Measurements from ENCODE around the gene ASB10. TPM values are rescaled to one million over a fixed set of nuclear protein-coding genes. Genes with fewer than 3 reads are reported as not detected.

ASB10 gene
- total and polyA plus RNA-seq, 2 of the 4 experiments (the other 2 are of a cell fraction) = not detected

DNA sequence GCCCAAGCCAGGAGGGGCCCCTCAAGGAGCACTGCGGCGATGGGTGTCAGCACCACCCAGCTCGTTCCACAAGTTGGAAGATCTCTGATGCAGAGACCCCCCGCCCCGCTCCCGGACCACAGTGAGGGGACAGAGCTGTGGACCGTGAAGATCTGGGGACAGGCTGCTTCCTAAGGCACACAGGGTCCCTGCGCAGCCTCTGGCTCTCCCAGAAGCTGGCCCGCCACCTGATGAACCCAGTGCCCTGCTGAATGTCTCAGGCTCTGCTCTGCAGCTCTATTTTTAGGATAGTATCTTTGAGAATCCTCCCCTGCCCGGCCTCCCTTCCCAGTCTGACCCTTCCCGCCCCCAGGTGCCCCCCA lies 49.3 kb downstream of the ASB10 start:
- H2BK5ac ChIP-seq (ENCODE audit: low read depth, low read length, poor library complexity, severe bottlenecking) = no peak overlapping the region
- 60% methylated on average over 2 of the region's 11 CpGs; no CpG with 5 or more reads in 1 of the 2 experiments for WGBS, 2 experiments (ENCODE audit: extremely low coverage in 2 of 2, insufficient read length in 1 of 2)

More for the DNA sequence above, 49.3 kb downstream of the ASB10 start:
- H3K9me1 ChIP-seq (ENCODE audit: insufficient read depth, low read length) = no peaks in the 10 kb centered on the region; the same call in 1 of the 2 replicates
- no peak overlapping the region for H4K91ac ChIP-seq (ENCODE audit: insufficient read depth, low read depth, low read length)
- dilution Hi-C loops (cut with HindIII; ENCODE audit: low sequenced_read_pairs, unreplicated experiment) (no loop called here), in situ Hi-C loops (cut with MboI; ENCODE audit: low sequenced_read_pairs) (no loop called here), intact Hi-C loops (cut with micrococcal nuclease) (no loop called here)
- no peaks in the 10 kb centered on the region for H3K27me3 ChIP-seq (ENCODE audit: control insufficient read depth, insufficient read depth, low read length)
- no TSS peak for BruUV-seq (replicated peaks)
- TF ChIP-seq, protein P1, sequence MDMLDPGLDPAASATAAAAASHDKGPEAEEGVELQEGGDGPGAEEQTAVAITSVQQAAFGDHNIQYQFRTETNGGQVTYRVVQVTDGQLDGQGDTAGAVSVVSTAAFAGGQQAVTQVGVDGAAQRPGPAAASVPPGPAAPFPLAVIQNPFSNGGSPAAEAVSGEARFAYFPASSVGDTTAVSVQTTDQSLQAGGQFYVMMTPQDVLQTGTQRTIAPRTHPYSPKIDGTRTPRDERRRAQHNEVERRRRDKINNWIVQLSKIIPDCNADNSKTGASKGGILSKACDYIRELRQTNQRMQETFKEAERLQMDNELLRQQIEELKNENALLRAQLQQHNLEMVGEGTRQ (IDR thresholded peaks at IDR 0.05; ENCODE audit: low read depth, low read length) = no peak
- TF ChIP-seq FOS (IDR thresholded peaks at IDR 0.05; ENCODE audit: low read depth, low read length) = no peak
- TF ChIP-seq MAZ (IDR thresholded peaks at IDR 0.05; ENCODE audit: borderline replicate concordance, low read depth, low read length) = no peak
- no peak for TF ChIP-seq BHLHE40 (IDR thresholded peaks at IDR 0.05; ENCODE audit: low read depth, low read length)
- TF ChIP-seq MXI1 (IDR thresholded peaks at IDR 0.05; ENCODE audit: borderline replicate concordance, low read depth, low read length) = no peak
- TF ChIP-seq CHD1 (IDR thresholded peaks at IDR 0.05; ENCODE audit: low read depth, low read length) = no peak
- no peak for TF ChIP-seq SMC3 (IDR thresholded peaks at IDR 0.05; ENCODE audit: low read depth, low read length)
- H3K4me2 ChIP-seq (ENCODE audit: low read depth, low read length) = no peak overlapping the region
- H2BK15ac ChIP-seq (ENCODE audit: low read depth, low read length) = no peak overlapping the region
- H3K4me1 ChIP-seq (ENCODE audit: control insufficient read depth, insufficient read depth, low read length) = no peaks in the 10 kb centered on the region
- H3K9me3 ChIP-seq (ENCODE audit: control insufficient read depth, insufficient read depth, low read length) = no peaks in the 10 kb centered on the region
- no peak overlapping the region for H3K4me3 ChIP-seq (ENCODE audit: insufficient read depth, low read depth, low read length)
- no peak overlapping the region for H2AK5ac ChIP-seq (ENCODE audit: low read depth, low read length)
- peaks cover 0 to 4% of the 10 kb centered on the region in 2 experiments; a peak in 2 of 4 replicates for H3K79me1 ChIP-seq (ENCODE audit: low read depth in 1 of 2, low read length in 2 of 2)
- H2AK9ac ChIP-seq (replicated peaks; ENCODE audit: low read depth, low read length, poor library complexity) = no peak overlapping the region
- CTCF ChIA-PET = no interaction called here
- no peak for DNase-seq
- H2BK120ac ChIP-seq (ENCODE audit: low read depth, low read length) = no peak overlapping the region
- no peak overlapping the region for H3K56ac ChIP-seq (ENCODE audit: extremely low read depth, insufficient read depth, low read length)
- no peak overlapping the region for H3K18ac ChIP-seq (ENCODE audit: low read depth, low read length)
- no peak overlapping the region for H3K9ac ChIP-seq (ENCODE audit: low read depth, low read length)
- ATAC-seq (ENCODE audit: low read depth) = no peak
- H3K4ac ChIP-seq (ENCODE audit: low read depth, low read length) = no peak overlapping the region
- no peak overlapping the region for H2AFZ ChIP-seq (replicated peaks; ENCODE audit: low read length, poor library complexity)
- H3K36me3 ChIP-seq (ENCODE audit: control insufficient read depth, insufficient read depth, low read length) = peaks cover 76% of the 10 kb centered on the region
- H4K20me1 ChIP-seq (ENCODE audit: insufficient read depth, low read length) = peaks cover 3% of the 10 kb centered on the region; the same call in 1 of the 2 replicates
- POLR2A ChIA-PET (ENCODE audit: unreplicated experiment) = no interaction called here
- H3K14ac ChIP-seq (replicated peaks; ENCODE audit: low read depth, low read length) = no peak overlapping the region
- no peak overlapping the region for H2BK20ac ChIP-seq (ENCODE audit: low read depth, low read length)
- no peak overlapping the region for H3K27ac ChIP-seq (ENCODE audit: insufficient read depth, low read length)
- no peak overlapping the region for H4K5ac ChIP-seq (ENCODE audit: low read depth, low read length)
- no peak overlapping the region for H4K8ac ChIP-seq (ENCODE audit: low read depth in 2 of 2, low read length in 2 of 2)
- H3K23ac ChIP-seq (ENCODE audit: low read depth, low read length) = no peak overlapping the region

Data from IMR-90 (cell line).